GM12878 (cell line): Measurements from ENCODE around the gene SIRT2. TPM values are rescaled to one million over a fixed set of nuclear protein-coding genes. Genes with fewer than 3 reads are reported as not detected.

ENCODE experiments used
- ATAC-seq: fragments of 200-7000 bp; cut with Tn5 transposase; 3 replicates; pipeline ENCODE4 v1.9.1; 2020; ENCODE audit warnings: mild to moderate bottlenecking, moderate library complexity
- BruUV-seq: library from RNA; stranded (reverse); fragments of 400-500 nt; replicated peaks from 2 replicates; lab custom pipeline; 2021; lab: Mats Ljungman, UMichigan
- CTCF ChIA-PET: fragments of 300-600 bp; sonication (Branson Sonifier 250); formaldehyde crosslinking; extraction: SDS; loops from one replicate; lab custom pipeline; 2021; ENCODE audit warnings: inconsistent platforms; lab: Yijun Ruan, JAX
- POLR2A ChIA-PET: fragments of 350-600 bp; formaldehyde crosslinking; extraction: SDS; loops from one replicate; lab custom pipeline; 2021; ENCODE audit warnings: inconsistent platforms; lab: Charles Lee
- RAD21 ChIA-PET: fragments of 300-600 bp; sonication (Branson Sonifier 250); formaldehyde crosslinking; loops from one replicate; lab custom pipeline; 2023; ENCODE audit warnings: antibody characterized with exemption; ENCODE audit not compliant: unreplicated experiment; lab: Charles Lee
- SMC1A ChIA-PET: fragments of 300-600 bp; sonication (Branson Sonifier 250); formaldehyde crosslinking; loops from one replicate; lab custom pipeline; 2023; ENCODE audit not compliant: unreplicated experiment, uncharacterized antibody; lab: Charles Lee
- DNase-seq: peaks from one replicate; pipeline ENCODE4 v3.0.0-alpha.2; 2011; ENCODE audit warnings: low read depth, low spot score
- FAIRE-seq: peaks from 3 replicates; lab custom pipeline; 2011; peaks lifted over from hg19 to GRCh38; lab: Jason Lieb, UNC
- H2AFZ ChIP-seq: 2 replicates; pipeline ENCODE4 v1.6.0; 2011; ENCODE audit warnings: low read depth, low read length, control low read depth; ENCODE audit not compliant: control insufficient read depth
- H3K27ac ChIP-seq: 2 replicates; pipeline ENCODE4 v1.5.1; 2011; ENCODE audit warnings: control low read depth; ENCODE audit not compliant: control insufficient read depth, insufficient read depth
- H3K27me3 ChIP-seq, 2 experiments: replicated peaks in 1 of 2; 2 replicates each; pipeline versions ENCODE4 v1.6.0 to v1.6.1; 2011; ENCODE audit warnings: low read length in 1 of 2; ENCODE audit not compliant: control insufficient read depth in 2 of 2, insufficient read depth in 2 of 2
- H3K36me3 ChIP-seq, 2 experiments: 2 replicates each; pipeline ENCODE4 v1.5.1; 2011; ENCODE audit warnings: low read length in 1 of 2; ENCODE audit not compliant: control insufficient read depth in 2 of 2, insufficient read depth in 2 of 2
- H3K4me1 ChIP-seq: 2 replicates; pipeline ENCODE4 v1.6.1; 2011; ENCODE audit warnings: mild to moderate bottlenecking, low read length, moderate library complexity, mixed read lengths; ENCODE audit not compliant: control insufficient read depth, insufficient read depth
- H3K4me2 ChIP-seq: 2 replicates; pipeline ENCODE4 v1.6.0; 2011; ENCODE audit warnings: control low read depth; ENCODE audit not compliant: control insufficient read depth, insufficient read depth
- H3K4me3 ChIP-seq: fragments of 200-600 bp; sonication (generic); 2 replicates; pipeline ENCODE4 v1.5.1; 2016
- H3K79me2 ChIP-seq: 2 replicates; pipeline ENCODE4 v1.6.0; 2011; ENCODE audit warnings: low read length; ENCODE audit not compliant: control insufficient read depth, insufficient read depth
- H3K9ac ChIP-seq: 2 replicates; pipeline ENCODE4 v1.8.0; 2011; ENCODE audit warnings: low read length, control low read depth, mixed read lengths; ENCODE audit not compliant: control insufficient read depth, insufficient read depth
- H3K9me3 ChIP-seq: replicated peaks from 3 replicates; pipeline ENCODE4 v1.5.1; 2011; ENCODE audit warnings: mild to moderate bottlenecking, low read length; ENCODE audit not compliant: control insufficient read depth, insufficient read depth
- H4K20me1 ChIP-seq: 2 replicates; pipeline ENCODE4 v1.6.0; 2011; ENCODE audit not compliant: control insufficient read depth, insufficient read depth
- BACH1 ChIP-seq: fragments of 450-650 bp; IDR thresholded peaks from 2 replicates; pipeline ENCODE4 v1.6.1; 2017; ENCODE audit warnings: mild to moderate bottlenecking, borderline replicate concordance
- CBFB ChIP-seq: IDR thresholded peaks from 2 replicates; pipeline ENCODE4 v1.6.1; 2016; ENCODE audit warnings: antibody characterized with exemption, low read depth
- CHD4 ChIP-seq: fragments of 200-600 bp; sonication (generic); IDR thresholded peaks from 2 replicates; pipeline ENCODE4 v1.6.1; 2016; ENCODE audit warnings: mild to moderate bottlenecking
- EED ChIP-seq: sonication (generic); IDR thresholded peaks from 2 replicates; pipeline ENCODE4 v1.6.1; 2016; ENCODE audit warnings: antibody characterized with exemption, low read depth
- EGR1 ChIP-seq, 2 experiments: IDR thresholded peaks; 1 replicate in 1 of 2; 2 replicates in 1 of 2; pipeline ENCODE4 v1.6.1; 2011 to 2012; ENCODE audit warnings: low read depth in 2 of 2, low read length in 2 of 2, borderline replicate concordance in 1 of 2, mild to moderate bottlenecking in 1 of 2, moderate library complexity in 1 of 2
- EZH2 ChIP-seq: IDR thresholded peaks from 2 replicates; pipeline ENCODE4 v1.6.1; 2012; ENCODE audit warnings: low read depth, mild to moderate bottlenecking, control low read depth, inconsistent platforms, low read length, borderline replicate concordance; ENCODE audit not compliant: control insufficient read depth
- HDGF ChIP-seq: fragments of 450-650 bp; IDR thresholded peaks from 2 replicates; pipeline ENCODE4 v1.6.1; 2016; ENCODE audit warnings: antibody characterized with exemption
- IKZF1 ChIP-seq: fragments of 450-650 bp; conservative IDR thresholded peaks from 2 replicates; pipeline ENCODE4 v1.6.1; 2017; ENCODE audit warnings: antibody characterized with exemption, mild to moderate bottlenecking
- MTA3 ChIP-seq: IDR thresholded peaks from 2 replicates; pipeline ENCODE4 v1.6.1; 2012; ENCODE audit warnings: low read length, inconsistent platforms, borderline replicate concordance
- POLR2AphosphoS2 ChIP-seq: IDR thresholded peaks from 2 replicates; pipeline ENCODE4 v1.6.1; 2011; ENCODE audit warnings: low read depth, mild to moderate bottlenecking, low read length, improper control_type of control experiment, moderate library complexity
- POU2F2 ChIP-seq: IDR thresholded peaks from 3 replicates; pipeline ENCODE4 v1.6.1; 2011; ENCODE audit warnings: low read depth, mild to moderate bottlenecking, low read length, borderline replicate concordance
- RAD51 ChIP-seq: fragments of 450-650 bp; IDR thresholded peaks from 2 replicates; pipeline ENCODE4 v1.6.1; 2016; ENCODE audit warnings: moderate library complexity, mild to moderate bottlenecking, inconsistent platforms
- SIN3A ChIP-seq: IDR thresholded peaks from 2 replicates; pipeline ENCODE4 v1.6.1; 2012; ENCODE audit warnings: low read depth, low read length, improper control_type of control experiment
- SKIL ChIP-seq: fragments of 450-650 bp; IDR thresholded peaks from 2 replicates; pipeline ENCODE4 v1.6.1; 2017; ENCODE audit warnings: mild to moderate bottlenecking, low read depth, inconsistent platforms; ENCODE audit not compliant: poor library complexity, severe bottlenecking
- SRF ChIP-seq, 2 experiments: IDR thresholded peaks; 2 replicates each; pipeline ENCODE4 v1.6.1; 2011; ENCODE audit warnings: low read depth in 2 of 2, low read length in 2 of 2, mild to moderate bottlenecking in 1 of 2, moderate library complexity in 1 of 2
- TBL1XR1 ChIP-seq: IDR thresholded peaks from 2 replicates; pipeline ENCODE4 v1.6.1; 2012; ENCODE audit warnings: low read depth, low read length, improper control_type of control experiment
- YY1 ChIP-seq: IDR thresholded peaks from 2 replicates; pipeline ENCODE4 v1.6.1; 2011; ENCODE audit warnings: low read depth, mild to moderate bottlenecking, low read length
- WGBS: methylation state at CpG from one replicate; pipeline ENCODE4 v1.1.6; 2016; ENCODE audit warnings: low lambda C conversion rate; ENCODE audit not compliant: insufficient replicate concordance, insufficient coverage; ENCODE audit errors: missing lambda C conversion rate; 5-methylcytosine and 5-hydroxymethylcytosine counted together
- in situ Hi-C: fragments of 300-500 bp; cut with MboI; formaldehyde crosslinking; loops from 9 replicates; pipeline ENCODE4 v1.14.3; 2018; ENCODE audit warnings: mixed read lengths
- intact Hi-C: fragments of 100-400 bp; cut with micrococcal nuclease; formaldehyde crosslinking; loops from one replicate; pipeline ENCODE4 v1.14.2; 2022; ENCODE audit not compliant: unreplicated experiment
- polyA plus RNA-seq, 11 experiments: library from polyadenylated mRNA; depleted of rRNA in 4 of 11; unstranded in 6 of 11; stranded (reverse) in 5 of 11; fragments of >200 nt; fragmentation: Nextera tagmentation in 4 of 11; fragmentation: Illumina TruSeq in 1 of 11; extraction: Ambion mirVana in 4 of 11; extraction: Trizol in 1 of 11; gene quantifications; 1 replicate in 1 of 11; 2 replicates in 10 of 11; pipeline versions ENCODE4 v1.2.1 to v1.2.3, GENCODE V29; 2011 to 2016; ENCODE audit warnings: inconsistent platforms in 2 of 11, missing spikeins in 2 of 11, low read depth in 1 of 11
- total RNA-seq, 4 experiments: library from RNA; depleted of rRNA in 3 of 4; stranded (reverse); fragments of >200 nt in 3 of 4; fragmentation: Illumina TruSeq in 1 of 4; extraction: Trizol in 1 of 4; gene quantifications; 2 replicates each; pipeline versions ENCODE4 v1.2.1 to v1.2.3, GENCODE V29; 2013 to 2021

SIRT2 gene
- total and polyA plus RNA-seq, 10 of the 15 experiments (the other 5 are each of a cell fraction or from before 2014, with no cell fraction given), result 1.4 to 38.7 (median 24.1) TPM

- BruUV-seq, result no TSS peak
- H3K9me3 ChIP-seq, result no peaks in the 10 kb centered on the region
- intact Hi-C loops, result no loop called here
- DNase-seq (no peak), FAIRE-seq (peak; percentile 75), ATAC-seq (0 out of 3 replicates have a peak, but pooled peaks have one; percentile 0)
- RAD21 ChIA-PET, result interaction anchor here (0.7 to 3.6 kb wide), 10 partner anchors 8 to 309 kb away, joined by 3 to 47 read pairs (median 4); partner anchors contain the start of genes ACTN4, ECH1 and RINL
- SMC1A ChIA-PET, result interaction anchor here (1.0 to 4.5 kb wide), 9 partner anchors 10 to 234 kb away, joined by 3 to 44 read pairs (median 6); partner anchors contain the start of genes EIF3K and RINL
- H3K4me2 ChIP-seq, result peak overlapping the region; percentile 77
- 2% methylated on average over 41 of the region's 52 CpGs for WGBS
- H3K27me3 ChIP-seq, result no peaks in the 10 kb centered on the region
- peak overlapping the region; percentile 92 for H3K9ac ChIP-seq
- in situ Hi-C loops, result no loop called here
- peak overlapping the region; percentile 96 for H3K4me3 ChIP-seq
- H3K4me1 ChIP-seq, result peaks cover 18% of the 10 kb centered on the region
- POLR2A ChIA-PET, result interaction anchor here (0.6 to 4.4 kb wide), 10 partner anchors 13 to 236 kb away, joined by 3 to 144 read pairs (median 4); partner anchors contain the start of genes ACTN4, ECH1, NFKBIB and SIRT2
- H3K27ac ChIP-seq, result peak overlapping the region; percentile 91
- peak overlapping the region; percentile 70 for H2AFZ ChIP-seq
- CTCF ChIA-PET, result interaction anchor here (0.6 to 2.5 kb wide), 11 partner anchors 11 to 621 kb away, joined by 3 to 21 read pairs (median 8); partner anchors contain the start of genes ECH1, FAM98C, MRPS12 and NFKBIB
- H4K20me1 ChIP-seq, result peaks cover 3% of the 10 kb centered on the region; the same call in 1 of the 2 replicates
- peaks cover 22% of the 10 kb centered on the region for H3K79me2 ChIP-seq
- H3K36me3 ChIP-seq, result peaks cover 0 to 3% of the 10 kb centered on the region in 2 experiments; a peak in 3 of 4 replicates
- TF ChIP-seq EZH2, result no peak
- peak; percentile 32; the same call in 1 of the 2 replicates for TF ChIP-seq BACH1
- TF ChIP-seq MTA3, result 0 out of 2 replicates have a peak, but pooled peaks have one; percentile 61
- peak; percentile 47; the same call in 1 of the 2 replicates for TF ChIP-seq HDGF
- 0 out of 3 replicates have a peak, but pooled peaks have one; percentile 21 for TF ChIP-seq POU2F2
- peak; percentile 46; the same call in 1 of the 2 replicates for TF ChIP-seq SIN3A
- TF ChIP-seq POLR2AphosphoS2, result no peak
- no peak for TF ChIP-seq RAD51
- TF ChIP-seq IKZF1, result peak; percentile 53; the same call in 1 of the 2 replicates
- TF ChIP-seq SKIL, result no peak
- TF ChIP-seq YY1, result peak; percentile 69
- 0 out of 2 replicates have a peak, but pooled peaks have one; percentile 29 for TF ChIP-seq CBFB
- no peak for TF ChIP-seq CHD4
- 0 out of 3 replicates have a peak, but pooled peaks of 1 of the 2 experiments have one; percentile 15 for TF ChIP-seq EGR1 (IDR thresholded peaks at IDR 0.05; ENCODE audit: borderline replicate concordance in 1 of 2, low read depth in 2 of 2, low read length in 2 of 2)
- TF ChIP-seq SRF (IDR thresholded peaks at IDR 0.05; ENCODE audit: low read depth in 2 of 2, low read length in 2 of 2), result no peak
- peak; percentile 37; the same call in 1 of the 2 replicates for TF ChIP-seq EED
- TF ChIP-seq TBL1XR1, result no peak
Observed at GRCh38 chr19:38852231-38853044, 47.0 kb downstream of the SIRT2 start.
